Peyer's patch (tissue), 4 donors: ENCODE results near the gene HOXB5. TPM values are rescaled to one million over a fixed set of nuclear protein-coding genes. Genes with fewer than 3 reads are reported as not detected.

ENCODE experiments used
- DNase-seq, 3 donors: peaks; one replicate each; pipeline ENCODE4 v3.0.0-alpha.2; 2017 to 2019
- H3K27ac ChIP-seq, 4 donors: fragments of 200-600 bp; sonication (generic); one replicate each; pipeline ENCODE4 v1.5.1; 2016 to 2019
- H3K27me3 ChIP-seq, 2 donors: fragments of 200-600 bp; sonication (generic); one replicate each; pipeline ENCODE4 v1.5.1; 2019
- H3K36me3 ChIP-seq, 3 donors: fragments of 200-600 bp; sonication (generic); one replicate each; pipeline ENCODE4 v1.5.1; 2016 to 2019
- H3K4me1 ChIP-seq, 4 donors: fragments of 200-600 bp; sonication (generic); one replicate each; pipeline ENCODE4 v1.5.1; 2016 to 2019
- H3K4me3 ChIP-seq, 4 donors: fragments of 200-600 bp; sonication (generic); 1 replicate in 3 of 4; 2 replicates in 1 of 4; pipeline ENCODE4 v1.5.1; 2016 to 2019; ENCODE audit warnings: mild to moderate bottlenecking in 1 of 4
- H3K9me3 ChIP-seq, 4 donors: fragments of 200-600 bp; sonication (generic); one replicate each; pipeline ENCODE4 v1.5.1; 2016 to 2019; ENCODE audit warnings: mild to moderate bottlenecking in 1 of 4
- CTCF ChIP-seq, 6 experiments: fragments of 450-650 bp in 4 of 6; fragments of 200-600 bp in 2 of 6; sonication (generic) in 1 of 6; IDR thresholded peaks; one replicate each; pipeline ENCODE4 v1.5.1; 2017 to 2019; ENCODE audit warnings: antibody characterized with exemption in 6 of 6, mild to moderate bottlenecking in 3 of 6, moderate library complexity in 1 of 6
- POLR2A ChIP-seq, 2 donors: fragments of 450-650 bp; IDR thresholded peaks; one replicate each; pipeline ENCODE4 v1.5.1; 2017; ENCODE audit warnings: antibody characterized with exemption in 2 of 2, mild to moderate bottlenecking in 2 of 2, moderate library complexity in 2 of 2
- total RNA-seq, 4 donors: library from RNA; depleted of rRNA; stranded (reverse); fragments of >200 nt; gene quantifications; one replicate each; pipeline ENCODE4 v1.1.0, GENCODE V29; 2016

HOXB5 gene
- total RNA-seq, 4 donors from 2014 or later: 7.7 to 22.5 (median 15.0) TPM

GRCh38 chr17:48619826-48620449, 26.4 kb upstream of the HOXB5 start:
- Histone ChIP-seq H3K9me3 (no peaks in the 10 kb centered on the region), H3K4me1 (peaks cover 0 to 50% (median 2%) of the 10 kb centered on the region in 4 donors), H3K36me3 (no peaks in the 10 kb centered on the region), H3K27me3 (peaks cover 0 to 24% of the 10 kb centered on the region in 2 donors), H3K27ac (peak overlapping the region in 3 of 4 donors; percentile 9 to 59 (median 22)), H3K4me3 (no peak overlapping the region)
- TF ChIP-seq CTCF (IDR thresholded peaks at IDR 0.05): no peak
- no peak for TF ChIP-seq POLR2A (IDR thresholded peaks at IDR 0.05)
- no peak for DNase-seq

- peak in 1 of 2 donors; percentile 13 for TF ChIP-seq POLR2A (IDR thresholded peaks at IDR 0.05)
- peak; percentile 87 to 99 (median 97) for TF ChIP-seq CTCF (IDR thresholded peaks at IDR 0.05)
- Histone ChIP-seq H3K4me1 (peaks cover 0 to 43% (median 5%) of the 10 kb centered on the region in 4 donors), H3K9me3 (no peaks in the 10 kb centered on the region), H3K4me3 (peak overlapping the region in 2 of 4 donors; percentile 40 to 65), H3K27me3 (peaks cover 0 to 19% of the 10 kb centered on the region in 2 donors), H3K36me3 (no peaks in the 10 kb centered on the region), H3K27ac (peak overlapping the region in 2 of 4 donors; percentile 34 to 92)
- peak; percentile 77 to 96 (median 94) for DNase-seq
Observed at GRCh38 chr17:48618256-48618896, 24.8 kb upstream of the HOXB5 start.

GRCh38 chr17:48617471-48618255, 24.1 kb upstream of the HOXB5 start:
- DNase-seq: no peak
- no peaks in the 10 kb centered on the region for H3K36me3 ChIP-seq
- H3K27ac ChIP-seq: peak overlapping the region in 2 of 4 donors; percentile 34 to 92

GRCh38 chr17:48616717-48617470, 23.3 kb upstream of the HOXB5 start:
- Histone ChIP-seq H3K4me3 (peak overlapping the region in 1 of 4 donors; percentile 65), H3K9me3 (no peaks in the 10 kb centered on the region), H3K36me3 (no peaks in the 10 kb centered on the region), H3K27ac (peak overlapping the region in 2 of 4 donors; percentile 34 to 92), H3K4me1 (peaks cover 0 to 46% (median 13%) of the 10 kb centered on the region in 4 donors), H3K27me3 (peaks cover 0 to 19% of the 10 kb centered on the region in 2 donors)
- TF ChIP-seq POLR2A (IDR thresholded peaks at IDR 0.05): no peak
- TF ChIP-seq CTCF (IDR thresholded peaks at IDR 0.05): no peak
- DNase-seq: no peak

More at GRCh38 chr17:48617471-48618255, 24.1 kb upstream of the HOXB5 start:
- Histone ChIP-seq H3K4me3 (peak overlapping the region in 2 of 4 donors; percentile 40 to 65), H3K4me1 (peaks cover 0 to 43% (median 9%) of the 10 kb centered on the region in 4 donors), H3K27me3 (peaks cover 0 to 19% of the 10 kb centered on the region in 2 donors), H3K9me3 (no peaks in the 10 kb centered on the region)
- TF ChIP-seq POLR2A (IDR thresholded peaks at IDR 0.05) (no peak), CTCF (IDR thresholded peaks at IDR 0.05) (no peak)
